ENCODE measurements around the gene CCDC138. TPM values are rescaled to one million over a fixed set of nuclear protein-coding genes. Genes with fewer than 3 reads are reported as not detected.

The CCDC138 gene
- total RNA-seq, 1 donor from 2014 or later, result 2.9 TPM

- intact Hi-C loops (cut with DNase I), result no loop called here
- no peaks in the 10 kb centered on the region for H3K36me3 ChIP-seq
- no peak overlapping the region for H3K27ac ChIP-seq
- H3K4me1 ChIP-seq, result no peaks in the 10 kb centered on the region
- no peak for ATAC-seq
- no peak overlapping the region for H3K4me3 ChIP-seq
- TF ChIP-seq CTCF (IDR thresholded peaks at IDR 0.05), result no peak
- no peaks in the 10 kb centered on the region for H3K27me3 ChIP-seq
- no peak for DNase-seq
- no peaks in the 10 kb centered on the region for H3K9me3 ChIP-seq
Measured at GRCh38 chr2:108898315-108899082, 111.9 kb downstream of the CCDC138 start.

- intact Hi-C loops (cut with DNase I), result no loop called here
Measured at GRCh38 chr2:108904680-108905079, 118.1 kb downstream of the CCDC138 start.

GRCh38 chr2:108905176-108905575 lies 118.6 kb downstream of the CCDC138 start:
- DNase-seq (no peak), ATAC-seq (no peak)
- Histone ChIP-seq H3K36me3 (no peaks in the 10 kb centered on the region), H3K4me1 (no peaks in the 10 kb centered on the region), H3K27ac (no peak overlapping the region), H3K27me3 (no peaks in the 10 kb centered on the region), H3K9me3 (no peaks in the 10 kb centered on the region), H3K4me3 (no peak overlapping the region)
- TF ChIP-seq CTCF (IDR thresholded peaks at IDR 0.05), result no peak
- intact Hi-C loops (cut with DNase I), result no loop called here

More at GRCh38 chr2:108904680-108905079, 118.1 kb downstream of the CCDC138 start:
- no peak for DNase-seq
- no peaks in the 10 kb centered on the region for H3K4me1 ChIP-seq
- TF ChIP-seq CTCF (IDR thresholded peaks at IDR 0.05), result no peak
- H3K27me3 ChIP-seq, result no peaks in the 10 kb centered on the region
- H3K27ac ChIP-seq, result no peak overlapping the region
- no peak overlapping the region for H3K4me3 ChIP-seq
- H3K36me3 ChIP-seq, result no peaks in the 10 kb centered on the region
- no peak for ATAC-seq
- no peaks in the 10 kb centered on the region for H3K9me3 ChIP-seq

- no peak for TF ChIP-seq CTCF (IDR thresholded peaks at IDR 0.05)
- ATAC-seq, result no peak
- DNase-seq, result peak; percentile 46
- Histone ChIP-seq H3K4me3 (no peak overlapping the region), H3K27me3 (no peaks in the 10 kb centered on the region), H3K27ac (no peak overlapping the region), H3K9me3 (no peaks in the 10 kb centered on the region), H3K36me3 (no peaks in the 10 kb centered on the region), H3K4me1 (no peaks in the 10 kb centered on the region)
- intact Hi-C loops (cut with DNase I), result no loop called here
Measured at GRCh38 chr2:108905906-108906305, 119.3 kb downstream of the CCDC138 start.

- Histone ChIP-seq H3K9me3 (no peaks in the 10 kb centered on the region), H3K27me3 (no peaks in the 10 kb centered on the region), H3K27ac (no peak overlapping the region), H3K4me1 (no peaks in the 10 kb centered on the region), H3K4me3 (no peak overlapping the region), H3K36me3 (no peaks in the 10 kb centered on the region)
- ATAC-seq (no peak), DNase-seq (peak; percentile 37)
- TF ChIP-seq CTCF (IDR thresholded peaks at IDR 0.05), result no peak
- intact Hi-C loops (cut with DNase I), result no loop called here
Measured at GRCh38 chr2:108906403-108907077, 120.0 kb downstream of the CCDC138 start.

Measured in upper lobe of right lung (tissue), 1 donor.